ENCODE measurements around the gene SERPINI1.

The SERPINI1 gene

DNA sequence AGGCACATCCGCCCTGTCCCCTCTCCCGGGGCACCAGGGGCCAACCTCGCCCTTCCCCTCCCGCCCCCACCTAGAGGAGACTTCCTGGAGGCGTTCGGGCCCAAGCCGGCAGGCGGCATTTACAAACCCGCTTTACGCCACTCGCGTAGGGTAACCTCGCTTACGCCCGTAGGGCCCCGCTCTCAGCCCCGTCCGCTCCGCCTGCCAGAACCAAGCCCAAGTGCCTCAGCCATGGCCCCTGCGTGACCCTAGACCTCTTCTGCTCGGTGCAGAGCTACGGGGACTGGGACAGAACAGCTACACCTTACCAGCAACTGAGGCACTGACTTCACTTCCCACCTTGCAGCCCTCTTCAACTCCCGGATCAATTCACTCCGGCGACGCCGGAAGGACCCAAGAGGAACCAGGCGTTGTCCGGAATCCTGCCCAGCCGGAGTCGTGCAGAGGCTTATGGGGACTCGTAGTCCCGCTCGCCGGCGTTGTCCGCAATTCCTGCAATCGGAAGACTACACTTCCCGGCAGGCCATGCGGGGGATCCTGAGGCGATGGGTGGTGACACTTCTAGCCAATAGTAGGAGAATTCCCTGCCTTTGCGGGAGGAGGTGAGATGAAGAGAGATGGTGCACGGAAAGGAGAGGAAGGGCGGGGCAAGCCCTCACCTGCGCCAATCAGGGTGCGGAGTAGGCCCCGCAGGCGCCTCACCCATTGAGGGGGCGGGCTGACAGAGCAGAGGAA, 856 bp upstream of the SERPINI1 start, which contains the start of gene PDCD10:
Gene PDCD10, minus strand, starts transcription at position 395 of the 735 bp plus-strand sequence. CDS start 14,735 bp downstream, outside the sequence.
- DNase-seq (ENCODE audit: low read depth in 2 of 2, low spot score in 1 of 2) = peak; percentile 91 to 92

DNA sequence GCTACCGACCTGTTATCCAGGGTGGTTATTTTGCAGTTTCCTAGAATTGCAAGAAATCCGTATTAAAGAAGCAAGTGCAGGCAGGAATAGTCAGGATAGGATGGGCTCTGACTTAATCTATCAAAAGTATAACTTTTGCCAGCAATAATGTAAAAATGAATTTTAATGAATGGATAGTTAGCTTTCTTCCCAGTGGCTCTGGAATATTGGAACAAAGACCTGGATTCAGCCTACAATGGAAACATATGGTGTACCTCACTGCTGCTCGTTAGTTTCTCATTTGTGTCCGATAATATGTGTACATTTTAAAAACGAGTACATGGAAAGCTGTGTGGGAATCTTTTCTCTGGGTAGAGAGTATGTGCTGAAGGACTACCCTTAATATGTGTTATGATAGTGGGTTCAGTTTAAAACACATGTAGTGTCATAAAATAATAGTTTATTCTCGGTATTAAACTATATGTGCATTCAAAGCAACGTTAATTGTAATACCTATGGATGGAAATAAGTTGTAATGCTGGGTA, 805 bp downstream of the SERPINI1 start:
- no peak for DNase-seq (ENCODE audit: low read depth in 2 of 2, low spot score in 1 of 2)

DNA sequence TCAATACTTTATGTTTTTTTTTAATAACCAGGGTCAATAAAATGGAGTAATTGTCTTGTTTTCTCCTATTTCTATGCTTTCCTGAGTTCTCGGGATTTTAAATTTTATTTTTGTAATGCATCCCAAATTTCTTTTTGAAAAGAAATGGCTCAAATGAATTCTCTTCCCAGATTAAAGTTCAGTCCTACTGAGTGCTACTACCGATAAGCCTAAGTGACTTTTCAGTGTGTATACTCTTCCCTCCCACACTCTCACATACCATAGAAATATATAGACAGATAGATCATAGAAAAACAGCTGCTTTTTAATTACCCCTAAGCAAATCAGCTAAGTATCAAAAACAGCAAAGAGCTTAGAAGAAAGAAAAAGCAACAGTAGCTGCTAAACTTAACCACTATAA, 1.5 kb downstream of the SERPINI1 start:
- DNase-seq (ENCODE audit: low read depth in 2 of 2, low spot score in 1 of 2) = no peak

GRCh38 chr3:167738037-167738436, 2.5 kb downstream of the SERPINI1 start:
- no peak for DNase-seq (ENCODE audit: low read depth in 2 of 2, low spot score in 1 of 2)

GRCh38 chr3:167739190-167739810, 3.8 kb downstream of the SERPINI1 start:
- no peak for DNase-seq (ENCODE audit: low read depth in 2 of 2, low spot score in 1 of 2)

- no peak for DNase-seq (ENCODE audit: low read depth in 2 of 2, low spot score in 1 of 2)
Measured at GRCh38 chr3:167740961-167741587, 5.6 kb downstream of the SERPINI1 start.

DNA sequence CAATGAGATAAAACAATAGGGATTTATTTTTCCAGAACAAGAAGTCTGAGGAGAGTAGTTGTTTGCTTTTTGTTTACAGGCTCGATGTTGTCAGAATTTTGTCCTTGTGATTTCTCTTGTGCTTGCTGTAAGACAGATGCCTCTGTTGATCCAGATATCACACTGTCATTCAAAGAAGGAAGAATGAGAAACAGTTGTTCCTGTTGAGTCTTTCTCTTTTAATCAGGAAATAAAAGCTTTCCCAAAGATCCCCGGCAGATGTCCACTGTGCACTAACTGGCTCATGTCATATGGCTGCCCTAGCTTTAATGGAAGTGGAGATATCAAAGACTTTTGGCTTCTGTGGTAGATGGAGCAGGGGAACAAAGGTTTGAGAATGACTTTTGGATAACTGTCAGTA, 6.8 kb downstream of the SERPINI1 start:
- no peak for DNase-seq (ENCODE audit: low read depth in 2 of 2, low spot score in 1 of 2)

GRCh38 chr3:167743799-167744198, 8.3 kb downstream of the SERPINI1 start:
- DNase-seq (ENCODE audit: low read depth in 2 of 2, low spot score in 1 of 2) = no peak

GRCh38 chr3:167749209-167749608, 13.7 kb downstream of the SERPINI1 start:
- DNase-seq (ENCODE audit: low read depth in 2 of 2, low spot score in 1 of 2) = no peak

GRCh38 chr3:167749728-167750127, 14.2 kb downstream of the SERPINI1 start:
- DNase-seq (ENCODE audit: low read depth in 2 of 2, low spot score in 1 of 2) = no peak

DNA sequence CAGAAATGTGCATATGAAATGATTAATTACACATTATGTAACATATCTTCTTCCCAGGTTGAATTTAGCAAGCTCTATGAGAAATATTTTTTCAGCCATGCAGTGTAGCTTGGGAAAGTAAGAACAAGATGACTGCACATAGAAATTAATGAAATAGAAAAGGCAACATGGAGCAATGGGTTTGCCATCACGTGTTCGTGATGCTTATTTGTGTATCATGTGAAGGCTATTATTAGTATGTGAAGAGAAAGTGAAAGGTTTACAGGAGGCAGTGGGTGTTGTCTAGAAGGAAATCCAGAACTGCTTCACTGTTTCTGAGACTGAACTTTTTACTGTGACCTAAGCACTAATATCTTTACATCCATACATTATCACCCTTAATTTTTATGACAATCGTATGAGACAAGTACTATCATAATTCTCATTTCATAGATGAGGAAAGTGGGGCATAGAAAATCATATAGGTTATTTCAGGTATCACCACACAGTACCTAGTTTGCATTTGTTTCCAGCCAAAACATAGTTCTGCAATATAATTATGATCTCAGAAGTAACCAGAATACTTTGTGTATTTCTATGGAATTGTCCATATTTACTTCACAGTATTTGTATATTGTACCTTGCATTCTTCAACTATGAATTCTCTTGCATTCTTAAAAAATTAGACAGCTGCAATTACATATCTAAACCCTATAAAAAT, 14.9 kb downstream of the SERPINI1 start:
- no peak for DNase-seq (ENCODE audit: low read depth in 2 of 2, low spot score in 1 of 2)

DNA sequence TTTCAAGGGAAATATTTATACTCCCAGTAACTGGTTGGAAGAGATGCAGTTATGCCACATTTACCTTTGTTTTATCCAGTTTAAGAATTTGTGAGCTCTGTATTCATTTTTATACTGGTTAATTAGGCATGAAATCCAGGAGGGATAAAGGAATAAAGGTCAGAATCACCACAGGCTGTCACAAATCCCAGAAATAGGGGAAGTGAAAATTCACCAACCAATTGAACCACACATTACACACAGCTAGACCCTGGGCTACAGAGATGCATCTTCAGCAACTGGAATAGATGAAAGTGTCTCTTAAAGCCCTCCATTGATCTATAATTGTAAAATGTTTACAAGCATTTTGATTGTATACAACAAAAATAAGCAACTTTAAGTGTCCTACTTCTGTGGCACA, 18.5 kb downstream of the SERPINI1 start:
- no peak for DNase-seq (ENCODE audit: low read depth in 2 of 2, low spot score in 1 of 2)

GRCh38 chr3:167761302-167761701, 25.8 kb downstream of the SERPINI1 start:
- no peak for DNase-seq (ENCODE audit: low read depth in 2 of 2, low spot score in 1 of 2)

- DNase-seq (ENCODE audit: low read depth in 2 of 2, low spot score in 1 of 2) = no peak
Measured at GRCh38 chr3:167762296-167762695, 26.8 kb downstream of the SERPINI1 start.

DNA sequence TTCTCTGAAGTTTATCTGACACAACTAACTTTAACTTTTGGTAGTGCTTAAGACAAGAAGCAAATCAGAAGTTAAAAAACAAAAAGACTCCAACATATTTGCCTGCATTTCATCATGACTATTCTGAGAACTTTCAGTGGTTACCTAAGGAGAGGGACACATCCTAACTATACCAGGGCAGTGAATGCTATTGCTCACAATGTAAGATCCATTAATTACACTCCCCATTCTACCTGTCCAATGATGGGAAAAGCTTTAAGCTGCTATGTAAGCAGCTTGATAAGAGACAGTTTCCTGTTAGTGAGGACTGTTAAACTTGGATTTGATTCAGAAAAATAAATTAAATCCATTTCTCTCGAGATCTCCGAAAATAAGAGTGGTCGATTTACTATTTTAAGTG, 37.5 kb downstream of the SERPINI1 start:
- DNase-seq (ENCODE audit: low read depth in 2 of 2, low spot score in 1 of 2) = no peak

DNA sequence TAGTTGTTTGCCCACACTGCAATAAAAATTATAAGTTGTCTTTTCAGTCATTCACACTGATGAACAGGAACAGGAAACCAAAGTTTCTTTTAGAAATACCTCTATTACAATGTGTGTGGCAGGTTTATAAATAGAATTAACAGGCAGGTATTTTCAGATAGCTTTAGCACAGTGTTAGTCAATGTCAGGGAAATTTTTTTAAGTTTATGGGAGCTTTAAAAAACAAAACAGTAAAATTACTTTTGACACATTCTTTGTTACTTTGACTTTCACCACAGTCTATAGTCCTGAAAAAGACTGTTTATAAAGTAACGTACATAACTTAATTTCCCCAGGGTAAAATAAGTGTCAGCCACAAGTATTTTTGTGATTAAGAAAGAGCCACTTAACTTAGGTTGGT, 38.1 kb downstream of the SERPINI1 start:
- DNase-seq (ENCODE audit: low read depth in 2 of 2, low spot score in 1 of 2) = no peak

DNA sequence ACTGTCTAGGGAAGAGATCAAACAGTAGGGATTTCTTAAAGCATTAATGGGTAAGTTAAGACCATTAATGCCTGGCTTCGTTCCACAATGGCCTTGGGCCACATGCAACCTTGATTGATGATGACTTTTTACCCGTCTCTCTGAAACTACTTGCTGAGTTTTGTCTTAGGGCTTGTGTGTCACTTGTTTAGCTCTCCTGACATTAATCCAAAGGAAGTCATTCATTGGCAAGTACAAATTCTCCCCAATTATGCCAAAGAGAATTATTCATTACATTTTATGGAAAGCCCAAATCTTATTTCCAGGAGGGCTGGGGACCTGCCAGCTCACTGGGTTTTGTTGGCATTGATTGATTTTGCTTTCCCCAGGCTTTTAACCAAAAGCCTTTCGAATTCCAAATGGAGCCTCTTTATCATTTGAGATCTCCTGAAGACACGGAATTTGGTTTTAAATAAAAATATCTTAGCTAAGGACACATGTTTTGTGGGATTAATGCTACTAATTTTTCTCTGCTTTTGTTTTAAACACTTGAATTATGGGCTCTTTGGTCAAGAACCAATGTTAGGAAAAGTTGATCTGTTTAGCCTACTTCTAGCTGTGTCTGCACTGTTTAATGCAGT, 40.7 kb downstream of the SERPINI1 start:
- no peak for DNase-seq (ENCODE audit: low read depth in 2 of 2, low spot score in 1 of 2)

DNA sequence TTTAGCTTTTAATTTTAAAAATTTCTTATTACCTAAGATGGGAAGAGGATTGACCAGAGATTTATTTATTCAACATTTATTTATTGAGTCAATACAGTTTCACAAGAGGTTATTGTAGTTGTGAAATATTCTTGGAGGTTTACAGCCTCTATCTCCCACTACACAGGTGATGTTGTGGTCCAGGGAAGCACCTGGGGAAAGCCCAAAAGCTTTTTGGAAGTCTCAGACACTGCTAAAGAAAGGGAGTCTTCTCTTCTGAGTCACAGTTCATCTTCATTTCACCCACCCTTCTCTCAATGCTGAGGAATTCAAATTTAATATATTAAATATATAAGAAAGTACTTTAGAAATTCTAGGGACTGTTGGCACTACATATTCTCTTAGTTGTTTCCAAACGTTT, 41.8 kb downstream of the SERPINI1 start:
- DNase-seq (ENCODE audit: low read depth in 2 of 2, low spot score in 1 of 2) = no peak

DNA sequence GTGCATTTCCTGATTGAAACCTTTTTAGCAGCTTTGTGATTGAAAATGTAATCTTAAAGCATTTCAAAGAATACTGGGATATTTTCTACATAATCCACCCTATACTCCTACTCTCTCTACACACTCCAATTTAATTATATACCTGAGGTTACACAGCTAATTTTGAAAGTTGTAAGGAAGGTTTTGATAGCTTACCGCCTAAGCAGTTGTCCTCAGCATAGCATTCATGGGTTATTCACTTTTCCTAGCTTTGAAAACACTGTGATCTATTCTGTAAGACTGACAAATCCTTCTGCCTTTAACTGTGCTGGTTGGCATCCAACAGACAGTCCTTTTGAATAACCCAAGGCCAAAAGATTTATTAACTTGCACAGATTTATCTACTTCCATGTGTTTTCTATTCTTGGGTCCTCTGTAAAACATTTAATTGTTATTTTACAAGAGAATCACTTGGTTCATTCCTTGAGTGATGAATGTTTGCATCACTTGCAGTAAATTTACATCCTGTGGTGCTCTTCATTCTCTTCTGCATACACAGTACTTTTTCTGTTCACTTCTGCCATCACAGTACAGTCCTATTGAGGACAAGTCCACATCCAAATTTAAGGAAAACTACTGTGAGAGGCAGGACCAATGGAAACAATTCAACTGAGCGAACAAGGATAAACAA, 44.8 kb downstream of the SERPINI1 start:
- no peak for DNase-seq (ENCODE audit: low read depth in 2 of 2, low spot score in 1 of 2)

DNA sequence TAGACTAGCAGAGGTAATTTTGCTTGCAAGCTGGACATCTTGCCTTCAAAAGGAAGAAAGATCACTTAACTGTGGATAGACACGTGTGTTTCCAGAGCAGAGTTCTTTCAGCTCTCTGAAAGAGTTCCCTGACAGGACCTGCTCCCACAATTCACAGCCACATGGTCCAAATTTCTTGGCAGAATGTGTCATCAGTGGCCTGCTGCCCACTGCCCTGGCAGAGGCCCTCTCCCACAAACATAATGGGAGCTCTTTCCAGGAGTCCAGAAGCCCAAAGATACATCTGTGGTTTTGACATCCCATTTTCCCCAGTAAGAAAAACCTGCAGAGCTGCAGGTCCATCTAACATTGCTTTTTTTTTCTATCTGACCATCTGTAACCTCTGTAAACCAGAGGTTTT, 48.3 kb downstream of the SERPINI1 start:
- no peak for DNase-seq (ENCODE audit: low read depth in 2 of 2, low spot score in 1 of 2)

GRCh38 chr3:167785790-167786189, 50.3 kb downstream of the SERPINI1 start:
- DNase-seq (ENCODE audit: low read depth in 2 of 2, low spot score in 1 of 2) = no peak

Data from stimulated activated CD8-positive, alpha-beta memory T cell treated with anti-CD3 and anti-CD28 coated beads, Interleukin-4, amount 100 ng/mL, for 4 hours (primary cell).